H1 (cell line): ENCODE data around the gene DEAF1. TPM values are rescaled to one million over a fixed set of nuclear protein-coding genes. Genes with fewer than 3 reads are reported as not detected.

Source experiments
- CTCF ChIA-PET: fragments of 300-600 bp; sonication (Branson Sonifier 250); formaldehyde crosslinking; loops from one replicate; lab custom pipeline; 2021; ENCODE audit not compliant: partially characterized antibody; lab: Charles Lee
- POLR2A ChIA-PET: fragments of 300-600 bp; sonication (Branson Sonifier 250); formaldehyde crosslinking; loops from one replicate; lab custom pipeline; 2021; ENCODE audit warnings: inconsistent platforms; ENCODE audit not compliant: partially characterized antibody; lab: Charles Lee
- DNase-seq, 2 experiments: peaks; one replicate each; pipeline versions ENCODE4 v3.0.0 to v3.0.0-alpha.2; 2010 to 2022; ENCODE audit warnings: low spot score in 2 of 2, low read depth in 1 of 2, mixed read lengths in 1 of 2
- FAIRE-seq: peaks from 2 replicates; lab custom pipeline; 2011; peaks lifted over from hg19 to GRCh38; lab: Jason Lieb, UNC
- H2AFZ ChIP-seq: 2 replicates; pipeline ENCODE4 v1.8.1; 2012; ENCODE audit warnings: low read length, inconsistent platforms
- H2AK5ac ChIP-seq: 2 replicates; pipeline ENCODE4 v1.6.1; 2013; ENCODE audit warnings: low read depth, low read length
- H2BK120ac ChIP-seq: replicated peaks from 2 replicates; pipeline ENCODE3; 2013; ENCODE audit warnings: low read depth, low read length, inconsistent platforms
- H2BK12ac ChIP-seq: 2 replicates; pipeline ENCODE4 v1.6.1; 2013; ENCODE audit warnings: low read depth, low read length
- H2BK15ac ChIP-seq: 2 replicates; pipeline ENCODE4 v1.6.1; 2013; ENCODE audit warnings: low read length
- H2BK20ac ChIP-seq: 2 replicates; pipeline ENCODE4 v1.6.1; 2013; ENCODE audit warnings: low read length
- H2BK5ac ChIP-seq: 2 replicates; pipeline ENCODE4 v1.6.1; 2013; ENCODE audit warnings: low read depth, low read length
- H3K14ac ChIP-seq: 2 replicates; pipeline ENCODE4 v1.6.1; 2013; ENCODE audit warnings: inconsistent platforms; ENCODE audit not compliant: insufficient read length
- H3K18ac ChIP-seq: 2 replicates; pipeline ENCODE4 v1.6.1; 2013; ENCODE audit warnings: low read length; ENCODE audit errors: extremely low read depth
- H3K23ac ChIP-seq: 2 replicates; pipeline ENCODE4 v1.6.1; 2013; ENCODE audit warnings: inconsistent platforms; ENCODE audit not compliant: insufficient read length
- H3K23me2 ChIP-seq: 2 replicates; pipeline ENCODE4 v1.6.1; 2013; ENCODE audit warnings: low read depth, low read length
- H3K27ac ChIP-seq: 2 replicates; pipeline ENCODE4 v1.6.1; 2011; ENCODE audit warnings: low read depth, low read length, inconsistent platforms
- H3K27me3 ChIP-seq, 4 experiments: replicated peaks in 1 of 4; 1 replicate in 1 of 4; 2 replicates in 3 of 4; pipeline versions ENCODE4 v1.6.1 to v1.8.1; 2011 to 2013; ENCODE audit warnings: low read length in 3 of 4, mild to moderate bottlenecking in 3 of 4, inconsistent platforms in 2 of 4, mixed read lengths in 2 of 4, moderate library complexity in 1 of 4; ENCODE audit not compliant: control insufficient read depth in 3 of 4, insufficient read depth in 3 of 4; ENCODE audit errors: extremely low read depth in 1 of 4
- H3K36me3 ChIP-seq, 4 experiments: 2 replicates each; pipeline versions ENCODE4 v1.6.1 to v1.8.1; 2011 to 2013; ENCODE audit warnings: mild to moderate bottlenecking in 4 of 4, low read length in 3 of 4, moderate library complexity in 2 of 4, control low read depth in 1 of 4, inconsistent platforms in 1 of 4; ENCODE audit not compliant: insufficient read depth in 4 of 4, control insufficient read depth in 2 of 4
- H3K4ac ChIP-seq: replicated peaks from 2 replicates; pipeline ENCODE3; 2013; ENCODE audit warnings: low read length, low read depth, mixed read lengths, inconsistent platforms; ENCODE audit not compliant: insufficient read length
- H3K4me1 ChIP-seq, 4 experiments: replicated peaks in 1 of 4; 1 replicate in 1 of 4; 2 replicates in 3 of 4; pipeline versions ENCODE4 v1.6.1 to v1.8.1; 2011 to 2013; ENCODE audit warnings: low read length in 3 of 4, inconsistent platforms in 2 of 4, mixed read lengths in 1 of 4; ENCODE audit not compliant: insufficient read depth in 4 of 4, control insufficient read depth in 3 of 4
- H3K4me2 ChIP-seq, 2 experiments: 2 replicates each; pipeline versions ENCODE4 v1.6.1 to v1.8.1; 2011 to 2013; ENCODE audit warnings: low read depth in 2 of 2, low read length in 2 of 2, control low read depth in 1 of 2, inconsistent platforms in 1 of 2, mild to moderate bottlenecking in 1 of 2; ENCODE audit not compliant: insufficient read depth in 1 of 2
- H3K4me3 ChIP-seq, 4 experiments: fragments of 200-600, 300-600 bp in 1 of 4; sonication (generic), shearing (Covaris generic), sonication (Bioruptor Twin) in 1 of 4; 2 replicates each; pipeline versions ENCODE4 v1.5.1 to v1.8.1; 2011 to 2016; ENCODE audit warnings: low read length in 4 of 4, low read depth in 3 of 4, control low read depth in 2 of 4, inconsistent platforms in 2 of 4, mild to moderate bottlenecking in 2 of 4, mixed read lengths in 1 of 4, moderate library complexity in 1 of 4; ENCODE audit not compliant: insufficient read depth in 2 of 4; ENCODE audit errors: extremely low read depth in 1 of 4
- H3K56ac ChIP-seq: replicated peaks from 2 replicates; pipeline ENCODE3; 2013; ENCODE audit warnings: low read depth, mild to moderate bottlenecking, mixed read lengths, low read length, inconsistent platforms; ENCODE audit not compliant: insufficient read length
- H3K79me1 ChIP-seq: 2 replicates; pipeline ENCODE4 v1.6.1; 2013; ENCODE audit warnings: low read depth, low read length, control low read depth
- H3K79me2 ChIP-seq, 2 experiments: 2 replicates each; pipeline versions ENCODE4 v1.6.1 to v1.8.1; 2012 to 2013; ENCODE audit warnings: low read length in 2 of 2, mild to moderate bottlenecking in 2 of 2, inconsistent platforms in 1 of 2; ENCODE audit not compliant: insufficient read depth in 2 of 2, control insufficient read depth in 1 of 2
- H3K9ac ChIP-seq, 4 experiments: replicated peaks in 1 of 4; 1 replicate in 1 of 4; 2 replicates in 3 of 4; pipeline versions ENCODE4 v1.6.1 to v1.8.1; 2011 to 2013; ENCODE audit warnings: low read depth in 3 of 4, low read length in 3 of 4, control low read depth in 2 of 4, mild to moderate bottlenecking in 2 of 4, moderate library complexity in 2 of 4, inconsistent platforms in 1 of 4; ENCODE audit errors: extremely low read depth in 1 of 4
- H3K9me3 ChIP-seq, 2 experiments: 2 replicates each; pipeline versions ENCODE4 v1.6.1 to v1.8.1; 2012 to 2013; ENCODE audit warnings: mild to moderate bottlenecking in 2 of 2, moderate library complexity in 2 of 2, control low read depth in 1 of 2, inconsistent platforms in 1 of 2, low read depth in 1 of 2, low read length in 1 of 2, mixed read lengths in 1 of 2; ENCODE audit not compliant: insufficient read depth in 2 of 2
- H4K20me1 ChIP-seq, 2 experiments: replicated peaks in 1 of 2; 2 replicates each; pipeline versions ENCODE3 to v1.8.1; 2011 to 2013; ENCODE audit warnings: inconsistent platforms in 2 of 2, low read length in 2 of 2, mild to moderate bottlenecking in 1 of 2; ENCODE audit not compliant: insufficient read depth in 2 of 2, control insufficient read depth in 1 of 2
- H4K5ac ChIP-seq: 2 replicates; pipeline ENCODE4 v1.6.1; 2013; ENCODE audit warnings: low read length, low read depth, mixed read lengths, inconsistent platforms; ENCODE audit not compliant: insufficient read length
- H4K8ac ChIP-seq: 2 replicates; pipeline ENCODE4 v1.8.0; 2013; ENCODE audit warnings: mild to moderate bottlenecking, moderate library complexity, low read length, inconsistent platforms; ENCODE audit not compliant: insufficient read depth; ENCODE audit errors: extremely low read depth
- H4K91ac ChIP-seq: replicated peaks from 2 replicates; pipeline ENCODE3; 2013; ENCODE audit warnings: low read length, mixed read lengths, inconsistent platforms; ENCODE audit not compliant: insufficient read length
- RBBP5 ChIP-seq: IDR thresholded peaks from 2 replicates; pipeline ENCODE4 v1.7.1; 2012; ENCODE audit warnings: low read depth, mild to moderate bottlenecking, inconsistent platforms, low read length, moderate library complexity, borderline replicate concordance
- WGBS, 2 experiments: shearing (Covaris generic) in 1 of 2; methylation state at CpG; one replicate each; pipeline versions ENCODE4 v1.1.6 to v1.1.7; 2013 to 2015; ENCODE audit warnings: low lambda C conversion rate in 2 of 2, mixed read lengths in 2 of 2, inconsistent platforms in 1 of 2, low coverage in 1 of 2, missing lambda C conversion rate in 1 of 2; ENCODE audit not compliant: insufficient replicate concordance in 2 of 2, insufficient coverage in 1 of 2, insufficient read length in 1 of 2; ENCODE audit errors: extremely low coverage in 1 of 2, missing lambda C conversion rate in 1 of 2; 5-methylcytosine and 5-hydroxymethylcytosine counted together
- polyA plus RNA-seq, 7 experiments: library from polyadenylated mRNA; depleted of rRNA in 3 of 7; stranded (reverse) in 5 of 7; unstranded in 2 of 7; fragments of >200 nt in 5 of 7; fragments of 200-250 nt in 2 of 7; gene quantifications; 1 replicate in 5 of 7; 2 replicates in 1 of 7; 4 replicates in 1 of 7; pipeline versions ENCODE4 v1.2.1 to v1.2.3, GENCODE V29; 2011 to 2013; ENCODE audit warnings: missing spikeins in 2 of 7, mixed read lengths in 2 of 7
- total RNA-seq: library from RNA; stranded (reverse); fragmentation: NEBNext Ultra II Directional; extraction: Animal tissue kit (Norgen Biotek cat#: 25700); gene quantifications from 2 replicates; pipeline ENCODE4 v1.2.1, GENCODE V29; 2021
- TF ChIP-seq, protein P1 (sequence below): IDR thresholded peaks from 2 replicates; pipeline ENCODE4 v1.6.1; 2012; ENCODE audit warnings: inconsistent platforms
- TF ChIP-seq, protein P2 (sequence below): IDR thresholded peaks from 2 replicates; pipeline ENCODE4 v1.6.1; 2012; ENCODE audit warnings: inconsistent platforms

Gene DEAF1
- total and polyA plus RNA-seq, 2 of the 8 experiments (the other 6 are each of a cell fraction or from before 2014, with no cell fraction given), result 47.3 to 58.4 TPM

DNA sequence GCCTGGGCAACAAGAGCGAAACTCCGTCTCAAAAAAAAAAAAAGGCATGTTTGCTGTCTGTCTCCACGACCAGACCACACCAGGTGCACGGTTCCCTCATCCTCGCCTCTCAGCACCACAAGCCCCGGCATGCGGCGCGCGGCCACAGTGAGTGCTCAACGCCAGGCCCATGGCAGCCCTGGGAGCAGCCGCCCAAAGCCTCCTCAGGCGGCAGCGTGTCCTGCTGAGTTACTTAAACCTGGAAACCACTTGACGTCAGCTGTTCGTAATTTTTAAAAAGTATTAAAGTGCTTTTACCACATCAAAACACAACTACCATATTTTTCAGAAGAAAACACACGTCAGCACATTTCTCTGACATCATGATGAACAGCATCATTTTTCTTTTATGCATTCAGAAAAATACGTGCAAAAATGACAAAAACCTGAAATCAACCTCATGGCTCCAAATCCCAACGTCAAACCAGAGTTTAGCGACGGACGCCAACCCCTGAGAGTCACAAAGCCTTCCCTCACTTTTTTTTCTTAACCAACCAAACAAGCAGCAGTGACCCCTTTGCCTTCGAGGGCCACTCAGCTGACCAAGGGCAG, 2.1 kb downstream of the DEAF1 start:
- H3K27ac ChIP-seq, result no peak overlapping the region
- DNase-seq, result no peak
- FAIRE-seq, result no peak
- H3K23ac ChIP-seq, result no peak overlapping the region
- H3K36me3 ChIP-seq, result peaks cover 2 to 18% (median 6%) of the 10 kb centered on the region in 4 experiments; a peak in 6 of 8 replicates
- H3K18ac ChIP-seq, result no peak overlapping the region
- H3K4ac ChIP-seq, result no peak overlapping the region
- no peak overlapping the region for H2AFZ ChIP-seq
- H3K4me1 ChIP-seq, result peaks cover 0 to 26% (median 6%) of the 10 kb centered on the region in 4 experiments; a peak in 6 of 7 replicates
- ChIA-PET POLR2A (interaction anchor here (0.8 to 2.0 kb wide), 10 partner anchors 12 to 83 kb away, joined by 3 to 7 read pairs (median 3); partner anchors contain the start of gene TALDO1), CTCF (interaction anchor here (0.7 to 2.1 kb wide), 10 partner anchors 11 to 120 kb away, joined by 3 to 10 read pairs (median 3); no protein-coding TSS in a partner anchor)
- H2BK12ac ChIP-seq, result 0 out of 2 replicates have a peak overlapping the region, but pooled peaks have one; percentile 27
- TF ChIP-seq, protein P1, sequence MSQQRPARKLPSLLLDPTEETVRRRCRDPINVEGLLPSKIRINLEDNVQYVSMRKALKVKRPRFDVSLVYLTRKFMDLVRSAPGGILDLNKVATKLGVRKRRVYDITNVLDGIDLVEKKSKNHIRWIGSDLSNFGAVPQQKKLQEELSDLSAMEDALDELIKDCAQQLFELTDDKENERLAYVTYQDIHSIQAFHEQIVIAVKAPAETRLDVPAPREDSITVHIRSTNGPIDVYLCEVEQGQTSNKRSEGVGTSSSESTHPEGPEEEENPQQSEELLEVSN, result peak; percentile 60
- TF ChIP-seq, protein P2, sequence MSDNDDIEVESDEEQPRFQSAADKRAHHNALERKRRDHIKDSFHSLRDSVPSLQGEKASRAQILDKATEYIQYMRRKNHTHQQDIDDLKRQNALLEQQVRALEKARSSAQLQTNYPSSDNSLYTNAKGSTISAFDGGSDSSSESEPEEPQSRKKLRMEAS, result peak; percentile 62
- no peak for TF ChIP-seq RBBP5
- peaks cover 0 to 2% of the 10 kb centered on the region in 2 experiments; a peak in 1 of 4 replicates for H3K9me3 ChIP-seq
- no peak overlapping the region for H3K56ac ChIP-seq
- no peak overlapping the region for H2BK15ac ChIP-seq
- H3K27me3 ChIP-seq, result no peaks in the 10 kb centered on the region
- H3K23me2 ChIP-seq, result peaks cover 7% of the 10 kb centered on the region; the same call in 1 of the 2 replicates
- no peak overlapping the region for H2BK120ac ChIP-seq
- H3K79me2 ChIP-seq, result peaks cover 5 to 33% of the 10 kb centered on the region in 2 experiments; a peak in 3 of 4 replicates
- no peak overlapping the region for H2BK20ac ChIP-seq
- no peak overlapping the region for H4K91ac ChIP-seq
- 0 out of 2 replicates have a peak overlapping the region, but pooled peaks have one; percentile 39 for H2AK5ac ChIP-seq
- H4K8ac ChIP-seq, result no peak overlapping the region; the same call in 1 of the 2 replicates
- peak overlapping the region; percentile 33 to 48; a peak in 1 of 4 replicates for H3K4me2 ChIP-seq
- no peak overlapping the region for H4K5ac ChIP-seq
- no peak overlapping the region for H3K14ac ChIP-seq
- peaks cover 10 to 12% of the 10 kb centered on the region in 2 experiments for H4K20me1 ChIP-seq
- peak overlapping the region in 1 of 4 experiments; percentile 92; a peak in 1 of 8 replicates for H3K4me3 ChIP-seq
- peaks cover 12% of the 10 kb centered on the region; the same call in 1 of the 2 replicates for H3K79me1 ChIP-seq
- no peak overlapping the region for H2BK5ac ChIP-seq
- no peak overlapping the region for H3K9ac ChIP-seq
- WGBS, 2 experiments, result 89% methylated on average over 21 of the region's 23 CpGs; no CpG with 5 or more reads in 1 of the 2 experiments
